UCSD-AML1 (cell line): ENCODE results near the gene FCHSD2.
"Not testable (repeated sequence)": the region's sequence is repeated elsewhere in the genome, so short reads cannot be mapped to it uniquely, and the experiment has no call there.

Source experiments
- DNase-seq: peaks from one replicate; lab custom pipeline; 2025; ENCODE audit not compliant: unreplicated experiment; lab: John Stamatoyannopoulos, UW

FCHSD2 gene

GRCh38 chr11:72940417-72940816, 201.7 kb downstream of the FCHSD2 start:
- DNase-seq = no peak

- no peak for DNase-seq
These were observed 203.1 kb downstream of the FCHSD2 start for GRCh38 chr11:72939031-72939430.

- no peak for DNase-seq
These were observed 204.7 kb downstream of the FCHSD2 start for GRCh38 chr11:72937439-72937838.

GRCh38 chr11:72935700-72936099, 206.4 kb downstream of the FCHSD2 start:
- no peak for DNase-seq

GRCh38 chr11:72932132-72932570, 210.0 kb downstream of the FCHSD2 start:
- no peak for DNase-seq

- DNase-seq = no peak
These were observed 212.1 kb downstream of the FCHSD2 start for GRCh38 chr11:72930008-72930407.

GRCh38 chr11:72929256-72929655, 212.9 kb downstream of the FCHSD2 start:
- no peak for DNase-seq

- no peak for DNase-seq
These were observed 214.7 kb downstream of the FCHSD2 start for GRCh38 chr11:72927380-72927779.

GRCh38 chr11:72926076-72926475, 216.0 kb downstream of the FCHSD2 start:
- DNase-seq = no peak

- DNase-seq = no peak
These were observed 216.5 kb downstream of the FCHSD2 start for GRCh38 chr11:72925656-72926055.

- no peak for DNase-seq
These were observed 217.4 kb downstream of the FCHSD2 start for GRCh38 chr11:72924568-72925190.

GRCh38 chr11:72921028-72921716, 220.9 kb downstream of the FCHSD2 start:
- DNase-seq = no peak

- DNase-seq = no peak
These were observed 222.1 kb downstream of the FCHSD2 start for GRCh38 chr11:72920001-72920400.

GRCh38 chr11:72918851-72919250, 223.3 kb downstream of the FCHSD2 start:
- DNase-seq = no peak

GRCh38 chr11:72912253-72912652, 229.9 kb downstream of the FCHSD2 start:
- DNase-seq = no peak

- DNase-seq = not testable (repeated sequence)
These were observed 232.3 kb downstream of the FCHSD2 start for GRCh38 chr11:72909558-72910388.

- DNase-seq = no peak
These were observed 234.0 kb downstream of the FCHSD2 start for GRCh38 chr11:72908032-72908676.

GRCh38 chr11:72904016-72904415, 238.1 kb downstream of the FCHSD2 start:
- DNase-seq = no peak

- DNase-seq = no peak
These were observed 240.7 kb downstream of the FCHSD2 start for GRCh38 chr11:72901374-72901773.

GRCh38 chr11:72900013-72900412, 242.1 kb downstream of the FCHSD2 start:
- no peak for DNase-seq

GRCh38 chr11:72899238-72899637, 242.9 kb downstream of the FCHSD2 start:
- no peak for DNase-seq
